AG09309 (cell line): ENCODE results near the gene GMIP.

Source experiments
- DNase-seq: peaks from one replicate; pipeline ENCODE4 v3.0.0-alpha.2; 2010; ENCODE audit warnings: low read depth
- H3K4me3 ChIP-seq: 2 replicates; pipeline ENCODE4 v1.5.1; 2011; ENCODE audit warnings: mild to moderate bottlenecking, low read depth, low read length, moderate library complexity; ENCODE audit not compliant: control insufficient read depth
- CTCF ChIP-seq: IDR thresholded peaks from 2 replicates; pipeline ENCODE4 v1.5.1; 2011; ENCODE audit warnings: mild to moderate bottlenecking, low read depth, low read length, inconsistent platforms; ENCODE audit not compliant: insufficient read depth, control insufficient read depth; ENCODE audit errors: missing control alignments

GMIP gene

DNA sequence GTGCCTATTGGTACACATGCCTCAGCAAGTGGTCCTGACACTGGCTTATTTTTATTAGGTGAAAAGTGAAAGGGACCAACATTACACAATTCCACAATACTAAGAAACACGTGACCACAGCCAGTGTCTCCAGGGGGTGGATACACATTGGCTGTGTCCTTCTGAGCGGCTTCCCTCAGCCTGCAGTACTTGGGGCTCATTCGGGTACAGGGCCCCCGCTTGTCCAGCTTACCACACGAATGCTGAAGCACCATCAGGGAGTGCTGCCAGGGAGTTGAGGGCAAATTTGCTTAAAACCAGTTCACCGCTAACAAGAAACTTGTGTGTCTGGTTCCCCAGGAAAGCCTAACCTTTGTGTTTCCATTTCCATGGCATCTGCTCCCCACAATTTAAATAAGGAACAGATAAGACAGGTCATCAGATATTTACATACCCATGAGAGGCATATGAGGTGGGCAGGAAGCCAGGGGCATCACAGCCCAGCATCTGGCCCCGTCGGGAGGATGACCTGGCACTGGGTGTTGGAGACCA lies 48.2 kb downstream of the GMIP start:
- TF ChIP-seq CTCF: no peak
- peak; percentile 32 for DNase-seq
- H3K4me3 ChIP-seq: no peak overlapping the region

- no peak for DNase-seq
- TF ChIP-seq CTCF: no peak
These were observed 49.1 kb downstream of the GMIP start for GRCh38 chr19:19594381-19594780.

DNA sequence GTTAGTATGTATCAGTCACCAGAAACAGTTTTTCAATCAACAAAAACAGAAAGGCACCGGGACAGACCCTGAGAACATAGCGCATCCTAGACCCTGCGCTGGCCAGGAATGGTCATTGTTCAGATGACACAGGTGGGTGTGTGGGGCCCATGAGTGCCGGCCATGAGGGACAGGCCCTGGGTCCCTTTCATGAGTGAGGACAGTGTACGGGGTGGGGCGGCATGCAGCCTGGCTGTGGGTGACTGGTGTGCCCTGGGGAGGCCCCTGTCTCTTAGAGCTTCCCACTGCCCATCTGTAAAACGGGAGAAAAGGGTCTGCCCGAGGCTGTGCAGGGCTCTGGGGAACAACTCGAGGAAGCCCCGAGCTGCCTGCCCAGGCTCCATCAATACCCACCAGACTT lies 50.8 kb downstream of the GMIP start:
- no peak for DNase-seq
- H3K4me3 ChIP-seq: no peak overlapping the region
- TF ChIP-seq CTCF: no peak

More at GRCh38 chr19:19594381-19594780, 49.1 kb downstream of the GMIP start:
- no peak overlapping the region for H3K4me3 ChIP-seq

- DNase-seq: peak; percentile 86
- TF ChIP-seq CTCF: no peak
- no peak overlapping the region for H3K4me3 ChIP-seq
These were observed 52.2 kb downstream of the GMIP start for GRCh38 chr19:19591133-19591825.

DNA sequence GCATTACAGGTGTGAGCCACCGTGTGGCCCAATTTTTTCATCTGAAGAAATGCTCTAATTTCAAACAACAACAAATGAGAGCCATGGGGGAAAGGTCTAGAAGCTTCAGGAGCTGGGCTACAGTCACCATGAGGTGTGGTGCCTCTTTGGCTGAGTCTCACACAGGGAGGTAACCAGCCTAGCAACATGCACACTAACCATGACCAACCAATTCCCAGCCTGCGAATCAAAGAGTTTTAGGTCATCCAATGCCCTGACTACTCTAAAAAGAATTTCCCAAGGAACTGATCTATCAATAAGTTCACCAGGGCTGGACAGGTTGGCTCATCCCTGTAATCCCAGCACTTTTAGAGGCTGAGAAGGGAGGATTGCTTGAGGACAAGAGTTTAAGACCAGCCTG lies 54.9 kb downstream of the GMIP start:
- TF ChIP-seq CTCF: no peak
- no peak overlapping the region for H3K4me3 ChIP-seq
- no peak for DNase-seq

GRCh38 chr19:19587771-19588170 lies 55.7 kb downstream of the GMIP start:
- no peak for TF ChIP-seq CTCF
- no peak for DNase-seq

DNA sequence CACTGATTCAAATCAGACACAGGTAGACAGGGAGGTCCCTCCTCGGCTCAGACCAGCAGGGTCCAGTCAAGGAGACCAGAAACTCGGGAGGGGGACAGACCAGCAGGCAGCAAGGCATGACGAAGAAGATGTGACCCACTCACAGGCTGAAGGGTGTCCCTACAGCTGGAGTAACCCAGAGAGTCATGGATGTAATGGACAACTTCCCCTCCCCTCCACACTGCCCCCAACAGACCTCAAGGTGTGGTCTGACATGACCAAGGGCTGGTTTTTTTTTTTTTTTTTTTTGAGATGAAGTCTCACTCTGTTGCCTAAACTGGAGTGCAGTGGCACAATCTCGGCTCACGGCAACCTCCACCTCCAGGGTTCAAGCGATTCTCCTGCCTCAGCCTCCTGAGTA lies 59.1 kb downstream of the GMIP start:
- DNase-seq: no peak
- no peak overlapping the region for H3K4me3 ChIP-seq
- no peak for TF ChIP-seq CTCF

More at GRCh38 chr19:19587771-19588170, 55.7 kb downstream of the GMIP start:
- no peak overlapping the region for H3K4me3 ChIP-seq
